HG03103 (cell line): ENCODE measurements around the gene PHPT1.
"Not testable (repeated sequence)": the region's sequence is repeated elsewhere in the genome, so short reads cannot be mapped to it uniquely, and the experiment has no call there.

Experiments
- ATAC-seq: cut with Tn5 transposase; IDR thresholded peaks from one replicate; pipeline ENCODE4 v1.9.1; 2021; ENCODE audit warnings: low read depth; ENCODE audit not compliant: unreplicated experiment

Gene PHPT1

GRCh38 chr9:136881691-136882108 is 32.5 kb downstream of the PHPT1 start:
- no peak for ATAC-seq

- no peak for ATAC-seq
These were observed 33.1 kb downstream of the PHPT1 start for GRCh38 chr9:136882109-136882946.

- not testable (repeated sequence) for ATAC-seq
These were observed 33.7 kb downstream of the PHPT1 start for GRCh38 chr9:136882947-136883283.

- ATAC-seq: not testable (repeated sequence)
These were observed 34.5 kb downstream of the PHPT1 start for GRCh38 chr9:136883670-136884069.

GRCh38 chr9:136885950-136886578 is 36.9 kb downstream of the PHPT1 start, which contains the start of gene TRAF2:
TSS of gene TRAF2 (plus strand) at chr9:136886516. CDS start at chr9:136898741, 12,225 bp downstream.
- peak; percentile 84 for ATAC-seq

- ATAC-seq: peak; percentile 23
These were observed 37.7 kb downstream of the PHPT1 start for GRCh38 chr9:136886610-136887597.

- ATAC-seq: no peak
These were observed 39.2 kb downstream of the PHPT1 start for GRCh38 chr9:136888454-136888853.

GRCh38 chr9:136889858-136890257 is 40.6 kb downstream of the PHPT1 start:
- no peak for ATAC-seq

GRCh38 chr9:136890661-136891060 is 41.5 kb downstream of the PHPT1 start:
- ATAC-seq: no peak

- no peak for ATAC-seq
These were observed 46.8 kb downstream of the PHPT1 start for GRCh38 chr9:136896027-136896426.

GRCh38 chr9:136898483-136899100 is 49.4 kb downstream of the PHPT1 start:
- no peak for ATAC-seq

- peak; percentile 45 for ATAC-seq
These were observed 50.0 kb downstream of the PHPT1 start for GRCh38 chr9:136899196-136899595.

GRCh38 chr9:136900556-136900955 is 51.3 kb downstream of the PHPT1 start:
- no peak for ATAC-seq
